GM21367 (cell line): ENCODE measurements around the gene RFXANK.
A peak's percentile ranks its signal among the peaks of the same experiment; 100 is the strongest.
"Not testable (repeated sequence)": the region's sequence is repeated elsewhere in the genome, so short reads cannot be mapped to it uniquely, and the experiment has no call there.

Experiments
- ATAC-seq: cut with Tn5 transposase; IDR thresholded peaks from one replicate; pipeline ENCODE4 v1.9.1; 2021; ENCODE audit not compliant: unreplicated experiment

Gene RFXANK

GRCh38 chr19:19169236-19170052 lies 22.6 kb upstream of the RFXANK start:
- ATAC-seq: no peak

GRCh38 chr19:19170053-19170872 lies 21.8 kb upstream of the RFXANK start, which contains the start of gene MEF2B:
Gene MEF2B (minus strand): TSS chr19:19170263. CDS start chr19:19150735, 19,528 bp downstream.
- peak; percentile 82 for ATAC-seq

- no peak for ATAC-seq
These were observed 21.0 kb upstream of the RFXANK start for GRCh38 chr19:19170873-19171672.

- ATAC-seq: no peak
These were observed 20.1 kb upstream of the RFXANK start for GRCh38 chr19:19171821-19172532.

GRCh38 chr19:19173243-19173642 lies 18.8 kb upstream of the RFXANK start:
- ATAC-seq: not testable (repeated sequence)

- ATAC-seq: no peak
These were observed 15.1 kb upstream of the RFXANK start for GRCh38 chr19:19176950-19177349.

- no peak for ATAC-seq
These were observed 12.3 kb upstream of the RFXANK start for GRCh38 chr19:19179548-19180441.

- no peak for ATAC-seq
These were observed 10.5 kb upstream of the RFXANK start for GRCh38 chr19:19181488-19181998.

GRCh38 chr19:19185853-19186740 lies 6.0 kb upstream of the RFXANK start:
- no peak for ATAC-seq

- no peak for ATAC-seq
These were observed 5.3 kb upstream of the RFXANK start for GRCh38 chr19:19186742-19187141.

- no peak for ATAC-seq
These were observed 335 bp upstream of the RFXANK start for GRCh38 chr19:19191768-19192077.

- no peak for ATAC-seq
These were observed 909 bp downstream of the RFXANK start for GRCh38 chr19:19192910-19193423.

GRCh38 chr19:19193926-19194325 lies 1.9 kb downstream of the RFXANK start:
- ATAC-seq: no peak

- no peak for ATAC-seq
These were observed 9.9 kb downstream of the RFXANK start for GRCh38 chr19:19201697-19202630.

GRCh38 chr19:19202707-19203011 lies 10.6 kb downstream of the RFXANK start:
- no peak for ATAC-seq

- ATAC-seq: peak; percentile 48
These were observed 11.2 kb downstream of the RFXANK start, which contains the start of gene NR2C2AP for GRCh38 chr19:19203012-19203856. Gene NR2C2AP (minus strand): TSS chr19:19203414. CDS start chr19:19203060, 354 bp downstream.
